ENCODE measurements around the gene PDCD10. TPM values are rescaled to one million over a fixed set of nuclear protein-coding genes. Genes with fewer than 3 reads are reported as not detected.

PDCD10 gene
- polyA plus RNA-seq, 1 of the 3 experiments (the other 2 are of a cell fraction) = 29.0 TPM

- Histone ChIP-seq H3K27me3 (ENCODE audit: insufficient read depth) (no peaks in the 10 kb centered on the region), H3K36me3 (replicated peaks in 1 of 2; ENCODE audit: control insufficient read depth in 1 of 2, insufficient read depth in 2 of 2, low read length in 1 of 2) (no peaks in the 10 kb centered on the region), H3K4me3 (ENCODE audit: low read depth in 2 of 2, low read length in 1 of 2) (no peak overlapping the region), H3K9me3 (no peaks in the 10 kb centered on the region), H2AFZ (ENCODE audit: low read depth) (no peak overlapping the region), H3K4me1 (ENCODE audit: control insufficient read depth in 1 of 2, insufficient read depth in 2 of 2, low read depth in 1 of 2, low read length in 1 of 2) (peaks cover 7 to 9% of the 10 kb centered on the region in 2 experiments; a peak in 2 of 4 replicates), H3K9me2 (no peaks in the 10 kb centered on the region), H3F3A (replicated peaks; ENCODE audit: insufficient read depth) (peaks cover 3% of the 10 kb centered on the region), H3K79me2 (ENCODE audit: insufficient read depth) (peaks cover 15% of the 10 kb centered on the region), H3K9ac (no peak overlapping the region), H4K20me1 (ENCODE audit: insufficient read depth) (peaks cover 4% of the 10 kb centered on the region; the same call in 1 of the 2 replicates), H3K4me2 (no peak overlapping the region), H3K27ac (ENCODE audit: low read depth in 2 of 2, low read length in 1 of 2) (no peak overlapping the region)
- ChIA-PET CTCF (no interaction called here), POLR2A (no interaction called here)
- WGBS (ENCODE audit: low lambda C conversion rate) = 73% methylated on average over 2 of the region's 2 CpGs
- TF ChIP-seq MXI1 (IDR thresholded peaks at IDR 0.05; ENCODE audit: low read depth, low read length) = no peak
- no peak for TF ChIP-seq RCOR1 (IDR thresholded peaks at IDR 0.05; ENCODE audit: low read length)
- DNase-seq = no peak
Measured at GRCh38 chr3:167738037-167738436, 3.3 kb upstream of the PDCD10 start.

GRCh38 chr3:167736997-167737396, 2.3 kb upstream of the PDCD10 start:
- no peak for DNase-seq
- ChIA-PET CTCF (interaction anchor here (1.3 to 1.7 kb wide), 2 partner anchors 10 to 145 kb away, joined by 3 to 4 read pairs; no protein-coding TSS in a partner anchor), POLR2A (no interaction called here)
- Histone ChIP-seq H3F3A (replicated peaks; ENCODE audit: insufficient read depth) (peaks cover 3% of the 10 kb centered on the region), H4K20me1 (ENCODE audit: insufficient read depth) (peaks cover 14% of the 10 kb centered on the region), H2AFZ (ENCODE audit: low read depth) (no peak overlapping the region), H3K9me2 (no peaks in the 10 kb centered on the region), H3K4me1 (ENCODE audit: control insufficient read depth in 1 of 2, insufficient read depth in 2 of 2, low read depth in 1 of 2, low read length in 1 of 2) (peaks cover 9% of the 10 kb centered on the region in 2 experiments; a peak in 2 of 4 replicates), H3K9me3 (no peaks in the 10 kb centered on the region), H3K36me3 (replicated peaks in 1 of 2; ENCODE audit: control insufficient read depth in 1 of 2, insufficient read depth in 2 of 2, low read length in 1 of 2) (no peaks in the 10 kb centered on the region), H3K9ac (no peak overlapping the region), H3K4me3 (ENCODE audit: low read depth in 2 of 2, low read length in 1 of 2) (no peak overlapping the region), H3K27ac (ENCODE audit: low read depth in 2 of 2, low read length in 1 of 2) (no peak overlapping the region), H3K4me2 (no peak overlapping the region), H3K79me2 (ENCODE audit: insufficient read depth) (peaks cover 25% of the 10 kb centered on the region), H3K27me3 (ENCODE audit: insufficient read depth) (no peaks in the 10 kb centered on the region)
- 94% methylated on average over 2 of the region's 2 CpGs for WGBS (ENCODE audit: low lambda C conversion rate)
- TF ChIP-seq PBX3 (IDR thresholded peaks at IDR 0.05) (no peak), POLR2AphosphoS5 (IDR thresholded peaks at IDR 0.05; ENCODE audit: low read depth, low read length) (no peak), FOXM1 (IDR thresholded peaks at IDR 0.05; ENCODE audit: low read depth) (no peak), FOXJ3 (CRISPR knock-in tag; IDR thresholded peaks at IDR 0.05) (no peak), NFIC (IDR thresholded peaks at IDR 0.05; ENCODE audit: borderline replicate concordance) (no peak), REST (IDR thresholded peaks at IDR 0.05; ENCODE audit: low read depth, low read length) (no peak), EZH2phosphoT487 (IDR thresholded peaks at IDR 0.05; ENCODE audit: borderline replicate concordance, low read depth) (no peak), USF1 (IDR thresholded peaks at IDR 0.05; ENCODE audit: borderline replicate concordance, low read depth) (no peak), FOSL2 (IDR thresholded peaks at IDR 0.05; ENCODE audit: borderline replicate concordance, low read depth) (no peak), RFX5 (IDR thresholded peaks at IDR 0.05; ENCODE audit: low read length) (no peak), GATA2 (CRISPR knock-in tag; IDR thresholded peaks at IDR 0.05) (no peak), JUND (IDR thresholded peaks at IDR 0.05) (no peak)
